Measurements from ENCODE around the gene TARS2.

Gene TARS2

DNA sequence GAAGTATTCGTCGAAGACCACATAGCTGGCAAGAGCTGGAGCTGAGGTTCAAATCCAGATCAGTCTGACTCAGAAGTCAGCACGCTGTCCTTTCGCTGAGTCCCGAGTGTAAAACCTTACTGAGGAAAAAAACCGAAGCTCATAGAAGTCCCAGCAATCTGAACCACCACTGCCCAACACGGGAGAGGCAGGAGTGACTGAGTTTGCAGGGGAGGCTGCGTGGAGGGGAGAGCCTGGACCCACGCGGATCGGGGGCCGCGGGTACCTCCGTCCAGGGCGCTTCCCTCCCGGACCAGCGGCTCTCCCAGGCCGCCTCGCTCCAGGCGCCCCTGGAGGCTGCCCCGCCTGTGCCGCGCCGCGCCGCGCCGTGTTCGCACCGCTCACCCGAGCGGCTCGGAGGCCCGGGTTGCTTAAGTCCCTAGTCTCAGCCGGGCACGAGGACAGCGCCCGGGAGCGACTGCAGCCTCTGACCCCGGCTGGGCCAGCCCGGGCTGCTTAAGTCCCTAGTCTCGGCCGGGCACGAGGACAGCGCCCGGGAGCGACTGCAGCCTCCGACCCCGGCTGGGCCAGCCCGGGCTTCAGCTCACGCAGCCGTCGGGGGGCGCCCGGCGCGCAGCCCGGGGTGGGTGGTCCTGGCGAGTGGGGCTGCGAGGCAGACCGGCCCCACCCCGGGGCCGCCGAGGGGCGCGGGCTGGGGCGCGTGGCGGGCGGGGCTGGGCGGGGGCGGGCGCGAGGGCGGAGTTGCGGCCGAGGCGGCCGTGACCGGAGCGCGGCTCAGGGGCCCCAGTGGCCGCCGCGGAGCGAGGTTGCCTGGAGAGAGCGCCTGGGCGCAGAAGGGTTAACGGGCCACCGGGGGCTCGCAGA is 61.6 kb downstream of the TARS2 start, which contains the start of gene ADAMTSL4:
Gene ADAMTSL4, plus strand, starts transcription at position 777 of the 864 bp plus-strand sequence. CDS start 2,881 bp downstream, outside the sequence.
- TF ChIP-seq, protein P1, sequence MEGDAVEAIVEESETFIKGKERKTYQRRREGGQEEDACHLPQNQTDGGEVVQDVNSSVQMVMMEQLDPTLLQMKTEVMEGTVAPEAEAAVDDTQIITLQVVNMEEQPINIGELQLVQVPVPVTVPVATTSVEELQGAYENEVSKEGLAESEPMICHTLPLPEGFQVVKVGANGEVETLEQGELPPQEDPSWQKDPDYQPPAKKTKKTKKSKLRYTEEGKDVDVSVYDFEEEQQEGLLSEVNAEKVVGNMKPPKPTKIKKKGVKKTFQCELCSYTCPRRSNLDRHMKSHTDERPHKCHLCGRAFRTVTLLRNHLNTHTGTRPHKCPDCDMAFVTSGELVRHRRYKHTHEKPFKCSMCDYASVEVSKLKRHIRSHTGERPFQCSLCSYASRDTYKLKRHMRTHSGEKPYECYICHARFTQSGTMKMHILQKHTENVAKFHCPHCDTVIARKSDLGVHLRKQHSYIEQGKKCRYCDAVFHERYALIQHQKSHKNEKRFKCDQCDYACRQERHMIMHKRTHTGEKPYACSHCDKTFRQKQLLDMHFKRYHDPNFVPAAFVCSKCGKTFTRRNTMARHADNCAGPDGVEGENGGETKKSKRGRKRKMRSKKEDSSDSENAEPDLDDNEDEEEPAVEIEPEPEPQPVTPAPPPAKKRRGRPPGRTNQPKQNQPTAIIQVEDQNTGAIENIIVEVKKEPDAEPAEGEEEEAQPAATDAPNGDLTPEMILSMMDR (IDR thresholded peaks at IDR 0.05; ENCODE audit: low read depth, low read length) = peak; percentile 1; the same call in 1 of the 2 replicates
- DNase-seq (ENCODE audit: extremely low read depth, low read depth) = no peak

DNA sequence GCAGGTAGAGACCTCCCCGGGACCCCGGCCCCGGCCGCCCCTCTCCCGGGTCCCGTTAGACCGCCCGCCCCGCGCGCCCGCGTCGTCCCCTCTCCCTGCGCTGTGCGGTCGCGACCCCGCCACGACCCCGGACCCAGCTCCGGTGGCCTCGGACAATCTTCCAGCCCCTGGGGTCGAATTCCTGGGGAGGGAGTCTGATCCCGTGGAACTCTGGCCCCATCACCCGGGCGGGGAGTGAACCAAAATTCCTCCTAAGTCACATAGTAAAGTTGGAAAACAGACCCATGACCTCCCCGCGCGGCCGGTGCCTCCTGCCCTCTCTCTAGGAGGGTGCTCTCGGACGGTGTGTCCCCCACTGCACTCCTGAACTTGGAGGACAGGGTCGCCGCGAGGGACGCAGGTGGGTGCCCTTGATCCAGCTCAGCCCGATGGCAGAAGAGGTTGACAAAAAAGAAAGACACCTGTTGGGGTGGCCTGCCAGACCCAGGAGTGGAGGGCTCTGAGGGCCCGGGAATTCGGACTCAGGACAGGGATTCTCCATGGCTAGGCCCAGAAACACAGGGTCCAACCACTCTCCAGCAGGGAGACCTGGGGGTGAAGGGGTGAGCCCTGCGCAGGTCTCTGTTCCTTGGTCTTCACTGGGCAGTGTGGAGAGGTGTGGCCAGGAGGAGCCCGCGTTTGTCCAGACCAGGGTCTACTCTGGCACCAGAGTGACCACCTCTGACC is 62.4 kb downstream of the TARS2 start:
- no peak for DNase-seq (ENCODE audit: extremely low read depth, low read depth)

DNA sequence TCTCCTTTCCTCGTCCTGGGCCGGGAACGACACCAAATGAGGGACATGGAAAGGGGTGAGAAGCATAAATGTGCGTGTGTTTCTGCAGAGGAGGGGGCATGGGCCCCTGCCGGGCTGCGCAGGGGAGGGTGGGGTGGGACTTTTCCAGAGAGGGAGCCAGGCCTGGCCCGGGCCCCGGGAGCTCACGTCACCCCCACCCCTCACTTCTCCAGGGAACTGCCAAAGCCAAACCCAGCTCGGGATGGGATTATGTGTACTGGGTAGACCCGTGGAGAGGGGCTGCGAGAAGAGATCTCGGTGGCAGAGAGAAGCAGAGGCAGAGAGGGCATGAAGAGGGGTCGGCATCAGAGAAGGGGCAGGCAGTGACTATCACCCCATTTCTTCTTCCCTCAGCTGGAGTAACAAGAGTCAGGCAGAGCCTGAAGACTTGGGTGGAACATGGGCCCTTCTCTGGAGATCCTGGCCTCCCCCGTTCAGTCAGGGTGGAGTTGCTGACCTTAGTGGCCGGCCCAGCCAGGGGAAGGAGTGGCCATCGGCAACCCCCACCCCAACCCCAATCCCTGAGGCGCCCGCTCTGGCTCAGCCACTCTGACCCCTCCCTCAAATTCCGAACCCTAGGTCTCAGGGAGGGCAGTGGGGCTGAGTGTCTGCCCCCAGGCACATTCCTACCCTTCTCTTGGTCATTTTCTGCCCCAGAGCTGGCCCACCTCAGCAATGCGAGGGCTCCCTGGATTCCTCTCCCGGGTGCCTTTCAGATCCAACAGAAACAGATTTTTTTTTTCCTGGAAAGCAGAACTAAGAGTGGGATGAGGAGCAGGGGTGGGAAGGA is 63.2 kb downstream of the TARS2 start:
- TF ChIP-seq, protein P1 (IDR thresholded peaks at IDR 0.05; ENCODE audit: low read depth, low read length) = no peak
- no peak for DNase-seq (ENCODE audit: extremely low read depth, low read depth)

More for the DNA sequence above, 62.4 kb downstream of the TARS2 start:
- TF ChIP-seq, protein P1 (IDR thresholded peaks at IDR 0.05; ENCODE audit: low read depth, low read length) = peak; percentile 18

DNA sequence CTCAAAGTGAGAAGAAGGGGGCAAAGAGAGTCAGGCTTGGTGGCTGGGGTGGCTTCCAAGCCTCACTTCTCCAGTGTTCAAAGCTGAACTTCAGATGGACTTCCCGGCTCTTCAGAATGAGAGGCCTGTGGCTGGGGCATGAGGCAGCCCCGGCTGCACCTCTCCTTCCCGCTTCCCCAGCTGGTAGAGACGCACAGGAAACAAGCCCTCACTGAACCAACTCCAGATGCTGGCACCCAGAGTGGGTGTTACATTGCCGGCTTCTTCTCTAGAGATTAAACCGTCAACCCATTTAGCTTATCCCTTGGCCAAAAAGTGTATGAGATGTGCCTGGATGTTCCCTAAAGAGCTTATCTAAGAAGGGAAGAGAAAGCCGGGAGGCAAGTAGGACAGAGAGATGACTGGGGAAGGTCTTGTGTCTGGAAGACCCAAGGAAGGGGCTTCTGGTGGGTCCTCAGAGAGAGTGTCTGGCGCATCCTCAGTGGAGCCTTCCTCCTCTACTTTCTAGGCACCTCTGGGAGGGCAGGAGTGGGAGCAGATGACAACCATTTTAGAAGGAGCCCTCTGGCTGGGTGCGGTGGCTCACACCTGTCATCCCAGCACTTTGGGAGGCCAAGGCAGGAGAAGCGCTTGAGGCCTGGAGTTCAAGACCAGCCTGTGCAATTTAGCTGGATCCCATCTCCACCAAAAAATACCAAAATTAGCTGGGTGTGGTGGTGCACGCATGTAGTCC is 64.0 kb downstream of the TARS2 start:
- TF ChIP-seq, protein P1 (IDR thresholded peaks at IDR 0.05; ENCODE audit: low read depth, low read length) = no peak
- no peak for DNase-seq (ENCODE audit: extremely low read depth, low read depth)

DNA sequence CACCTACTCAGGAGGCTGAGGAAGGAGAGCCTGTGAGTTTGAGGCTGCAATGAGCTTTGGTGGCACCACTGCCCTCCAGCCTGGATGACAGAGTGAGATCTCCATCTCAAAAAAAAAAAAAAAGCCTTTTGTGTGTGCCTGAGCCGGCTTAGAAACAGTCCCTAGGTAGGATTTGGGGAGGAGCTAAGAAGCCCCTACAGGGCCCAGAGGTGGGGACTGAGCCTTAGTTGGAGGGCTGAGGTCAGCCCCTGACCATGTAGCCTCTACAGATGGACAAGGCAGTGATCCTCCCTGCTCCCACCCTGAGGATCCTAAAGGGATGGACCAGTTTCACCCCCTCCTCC is 64.5 kb downstream of the TARS2 start:
- TF ChIP-seq, protein P1 (IDR thresholded peaks at IDR 0.05; ENCODE audit: low read depth, low read length) = no peak
- DNase-seq (ENCODE audit: extremely low read depth, low read depth) = no peak

DNA sequence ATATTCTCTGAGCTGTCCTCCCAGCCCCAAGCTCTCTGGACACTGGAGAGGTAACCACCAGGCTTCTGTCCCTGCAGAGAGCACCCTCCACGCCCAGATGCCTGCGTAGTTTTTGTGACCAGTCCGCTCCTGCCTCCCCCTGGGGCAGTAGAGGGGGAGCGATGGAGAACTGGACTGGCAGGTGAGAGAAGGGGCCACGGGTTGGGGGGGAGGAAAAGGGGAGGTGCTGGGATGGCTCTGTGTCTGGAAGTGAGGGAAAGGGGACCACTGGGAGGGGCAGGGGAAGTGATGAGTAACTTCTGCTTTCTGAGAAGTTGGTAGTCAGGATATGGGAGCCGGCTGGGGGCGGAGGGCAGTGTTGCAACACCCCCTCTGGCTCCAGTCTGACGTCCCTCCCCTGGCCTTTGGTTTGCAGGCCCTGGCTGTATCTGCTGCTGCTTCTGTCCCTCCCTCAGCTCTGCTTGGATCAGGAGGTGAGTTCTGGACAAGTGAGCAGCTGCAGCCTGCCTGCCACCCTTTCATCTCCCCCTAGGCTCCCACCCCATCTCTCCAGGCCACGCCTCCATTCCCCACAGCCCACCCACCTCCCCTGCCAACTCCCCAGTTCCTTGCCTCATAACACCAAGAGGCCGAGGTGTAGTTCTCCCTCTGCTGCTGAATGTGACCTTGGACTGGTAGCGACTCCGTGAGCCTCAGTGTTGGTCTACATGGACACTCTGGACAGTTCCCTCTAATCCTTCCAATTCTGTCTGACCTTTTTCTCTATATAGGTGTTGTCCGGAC is 65.1 kb downstream of the TARS2 start:
- TF ChIP-seq, protein P1 (IDR thresholded peaks at IDR 0.05; ENCODE audit: low read depth, low read length) = peak; percentile 1
- DNase-seq (ENCODE audit: extremely low read depth, low read depth) = peak; percentile 83
